Brain microvascular endothelial cell (primary cell): ENCODE data around the gene NXT1.
A peak's percentile ranks its signal among the peaks of the same experiment; 100 is the strongest.
"Not testable (repeated sequence)": the region's sequence is repeated elsewhere in the genome, so short reads cannot be mapped to it uniquely, and the experiment has no call there.

Source experiments
- DNase-seq: peaks from one replicate; pipeline ENCODE4 v3.0.0-alpha.2; 2020
- H3K27ac ChIP-seq: fragments of 250-450 bp; sonication (Bioruptor Pico); 2 replicates; pipeline ENCODE4 v1.5.1; 2020; ENCODE audit warnings: mild to moderate bottlenecking, moderate library complexity
- H3K27me3 ChIP-seq: fragments of 250-450 bp; sonication (Bioruptor Pico); replicated peaks from 2 replicates; pipeline ENCODE4 v1.5.1; 2020; ENCODE audit warnings: mild to moderate bottlenecking
- H3K36me3 ChIP-seq: fragments of 250-450 bp; sonication (Bioruptor Pico); replicated peaks from 2 replicates; pipeline ENCODE4 v1.5.1; 2020; ENCODE audit warnings: mild to moderate bottlenecking
- H3K4me3 ChIP-seq: 2 replicates; pipeline ENCODE4 v1.5.1; 2011; ENCODE audit warnings: low read depth, mild to moderate bottlenecking, control low read depth, low read length, moderate library complexity
- in situ Hi-C: cut with HindIII; loops from 2 replicates; pipeline ENCODE4 v1.10.0; 2017; ENCODE audit warnings: low sequenced_read_pairs, low pct_ligation_motif_present
- TF ChIP-seq, protein P1 (sequence below): IDR thresholded peaks from 2 replicates; pipeline ENCODE4 v1.5.1; 2011; ENCODE audit warnings: low read depth, mild to moderate bottlenecking, moderate library complexity, low read length, control low read depth, inconsistent platforms; ENCODE audit errors: missing control alignments

The NXT1 gene

DNA sequence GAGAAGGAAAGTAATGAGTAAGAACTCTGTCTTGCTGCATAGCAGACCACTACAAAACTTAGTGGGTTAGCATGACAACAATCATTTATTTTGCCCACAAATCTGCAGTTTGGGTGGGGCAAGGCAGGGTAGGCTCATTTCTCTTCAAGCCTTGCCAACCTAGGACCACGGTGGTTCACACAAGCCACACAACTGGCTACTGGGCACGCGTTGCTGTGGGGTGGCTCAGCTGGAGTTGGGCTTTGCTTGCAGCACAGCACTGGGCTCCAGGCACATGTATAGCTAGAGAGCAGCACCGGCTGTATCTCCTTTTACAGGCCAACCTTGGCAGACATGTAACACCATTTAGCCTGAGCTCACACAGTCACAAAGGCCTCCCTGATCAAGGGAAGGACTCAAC, 4.6 kb upstream of the NXT1 start:
- TF ChIP-seq, protein P1, sequence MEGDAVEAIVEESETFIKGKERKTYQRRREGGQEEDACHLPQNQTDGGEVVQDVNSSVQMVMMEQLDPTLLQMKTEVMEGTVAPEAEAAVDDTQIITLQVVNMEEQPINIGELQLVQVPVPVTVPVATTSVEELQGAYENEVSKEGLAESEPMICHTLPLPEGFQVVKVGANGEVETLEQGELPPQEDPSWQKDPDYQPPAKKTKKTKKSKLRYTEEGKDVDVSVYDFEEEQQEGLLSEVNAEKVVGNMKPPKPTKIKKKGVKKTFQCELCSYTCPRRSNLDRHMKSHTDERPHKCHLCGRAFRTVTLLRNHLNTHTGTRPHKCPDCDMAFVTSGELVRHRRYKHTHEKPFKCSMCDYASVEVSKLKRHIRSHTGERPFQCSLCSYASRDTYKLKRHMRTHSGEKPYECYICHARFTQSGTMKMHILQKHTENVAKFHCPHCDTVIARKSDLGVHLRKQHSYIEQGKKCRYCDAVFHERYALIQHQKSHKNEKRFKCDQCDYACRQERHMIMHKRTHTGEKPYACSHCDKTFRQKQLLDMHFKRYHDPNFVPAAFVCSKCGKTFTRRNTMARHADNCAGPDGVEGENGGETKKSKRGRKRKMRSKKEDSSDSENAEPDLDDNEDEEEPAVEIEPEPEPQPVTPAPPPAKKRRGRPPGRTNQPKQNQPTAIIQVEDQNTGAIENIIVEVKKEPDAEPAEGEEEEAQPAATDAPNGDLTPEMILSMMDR, result no peak
- H3K27me3 ChIP-seq, result no peaks in the 10 kb centered on the region
- in situ Hi-C loops, result loop anchor here (25.0 kb wide), 1 partner anchor 659 kb away; no protein-coding TSS in a partner anchor
- H3K27ac ChIP-seq, result no peak overlapping the region
- no peak for DNase-seq
- H3K4me3 ChIP-seq, result no peak overlapping the region
- no peaks in the 10 kb centered on the region for H3K36me3 ChIP-seq

DNA sequence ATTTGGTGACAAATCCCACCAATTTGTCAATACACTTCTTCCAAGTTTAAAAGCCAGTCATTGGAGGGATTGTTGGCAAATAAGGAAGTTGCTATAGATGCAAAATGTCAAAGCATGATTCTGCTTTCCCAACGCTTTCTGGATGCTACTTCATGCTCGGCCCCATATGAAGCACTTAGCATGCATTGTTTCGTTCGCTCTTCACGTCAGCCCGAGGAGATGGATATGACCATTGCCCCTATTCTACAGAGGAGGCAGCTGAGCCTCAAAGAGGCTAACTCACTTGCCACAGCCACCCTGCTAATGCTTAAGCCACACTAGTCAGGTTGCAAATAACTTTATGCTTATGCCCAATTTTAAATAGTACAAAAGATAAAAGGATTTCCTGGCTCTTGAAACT, 2.8 kb upstream of the NXT1 start:
- DNase-seq, result no peak
- H3K27ac ChIP-seq, result no peak overlapping the region
- TF ChIP-seq, protein P1, result no peak
- H3K27me3 ChIP-seq, result no peaks in the 10 kb centered on the region
- in situ Hi-C loops, result loop anchor here (25.0 kb wide), 1 partner anchor 660 kb away; no protein-coding TSS in a partner anchor
- no peaks in the 10 kb centered on the region for H3K36me3 ChIP-seq
- H3K4me3 ChIP-seq, result no peak overlapping the region

DNA sequence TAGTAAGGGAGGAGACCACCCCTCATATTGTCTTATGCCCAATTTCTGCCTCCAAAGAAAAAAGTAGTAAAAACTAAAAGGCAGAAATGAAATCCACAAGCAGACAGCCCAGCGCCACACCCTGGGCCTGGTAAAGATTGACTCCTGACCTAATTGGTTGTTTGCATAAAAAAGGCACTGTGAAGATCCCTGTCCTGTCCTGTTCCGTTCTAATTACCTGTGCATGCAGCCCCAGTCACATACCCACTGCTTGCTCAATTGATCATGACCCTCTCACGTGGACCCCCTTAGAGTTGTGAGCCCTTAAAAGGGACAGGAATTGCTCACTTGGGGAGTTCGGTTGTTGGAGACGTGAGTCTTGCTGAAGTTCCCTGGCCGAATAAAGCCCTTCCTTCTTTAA, 2.1 kb upstream of the NXT1 start:
- H3K27ac ChIP-seq, H3K27me3 ChIP-seq, H3K4me3 ChIP-seq, DNase-seq, H3K36me3 ChIP-seq: not testable (repeated sequence)
- in situ Hi-C loops, result loop anchor here (25.0 kb wide), 1 partner anchor 661 kb away; no protein-coding TSS in a partner anchor

DNA sequence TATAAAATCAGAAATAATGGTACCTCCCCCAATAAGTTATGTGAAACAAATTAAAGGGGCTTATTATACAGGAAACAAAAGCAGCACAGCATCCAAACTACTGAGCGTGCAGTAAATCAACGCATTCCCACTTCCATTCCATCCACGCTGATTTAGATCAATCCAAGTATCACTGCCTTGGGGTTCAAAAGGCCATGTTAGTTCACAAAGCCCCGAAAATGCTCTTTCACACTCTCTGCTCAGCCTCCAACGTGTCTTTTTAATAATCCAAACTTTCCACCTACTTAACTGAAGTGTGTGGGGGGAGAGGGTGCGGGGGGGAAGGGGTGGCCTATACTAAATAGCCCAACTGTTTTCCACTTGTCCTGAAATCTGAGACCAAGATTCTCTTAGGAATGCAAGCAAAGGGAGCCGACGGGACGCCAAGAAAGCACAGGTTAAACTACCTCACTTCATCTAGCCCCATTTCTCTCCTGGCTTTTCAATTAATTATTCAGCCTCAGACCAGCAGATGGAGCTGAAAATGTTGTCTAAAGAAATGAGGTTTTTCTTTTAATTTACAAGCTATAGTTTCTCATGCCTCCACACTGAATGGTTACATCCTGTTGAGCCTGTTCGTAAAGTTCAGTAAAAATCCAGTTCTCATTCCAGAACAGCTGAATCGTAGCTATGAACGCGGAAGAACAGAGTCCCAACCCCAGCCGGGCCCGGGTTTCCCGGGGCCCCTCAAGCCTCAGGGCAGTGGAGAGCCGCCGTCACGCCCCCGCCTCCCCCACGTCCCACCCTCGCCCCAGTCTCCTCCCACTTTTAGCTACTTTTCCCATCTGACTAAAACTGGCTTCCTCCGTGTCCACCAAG, 1.0 kb upstream of the NXT1 start:
- TF ChIP-seq, protein P1, result peak; percentile 45
- Histone ChIP-seq H3K27ac (peak overlapping the region; percentile 97), H3K36me3 (no peaks in the 10 kb centered on the region), H3K27me3 (no peaks in the 10 kb centered on the region), H3K4me3 (peak overlapping the region; percentile 90)
- in situ Hi-C loops, result loop anchor here (25.0 kb wide), 1 partner anchor 662 kb away; no protein-coding TSS in a partner anchor
- no peak for DNase-seq

DNA sequence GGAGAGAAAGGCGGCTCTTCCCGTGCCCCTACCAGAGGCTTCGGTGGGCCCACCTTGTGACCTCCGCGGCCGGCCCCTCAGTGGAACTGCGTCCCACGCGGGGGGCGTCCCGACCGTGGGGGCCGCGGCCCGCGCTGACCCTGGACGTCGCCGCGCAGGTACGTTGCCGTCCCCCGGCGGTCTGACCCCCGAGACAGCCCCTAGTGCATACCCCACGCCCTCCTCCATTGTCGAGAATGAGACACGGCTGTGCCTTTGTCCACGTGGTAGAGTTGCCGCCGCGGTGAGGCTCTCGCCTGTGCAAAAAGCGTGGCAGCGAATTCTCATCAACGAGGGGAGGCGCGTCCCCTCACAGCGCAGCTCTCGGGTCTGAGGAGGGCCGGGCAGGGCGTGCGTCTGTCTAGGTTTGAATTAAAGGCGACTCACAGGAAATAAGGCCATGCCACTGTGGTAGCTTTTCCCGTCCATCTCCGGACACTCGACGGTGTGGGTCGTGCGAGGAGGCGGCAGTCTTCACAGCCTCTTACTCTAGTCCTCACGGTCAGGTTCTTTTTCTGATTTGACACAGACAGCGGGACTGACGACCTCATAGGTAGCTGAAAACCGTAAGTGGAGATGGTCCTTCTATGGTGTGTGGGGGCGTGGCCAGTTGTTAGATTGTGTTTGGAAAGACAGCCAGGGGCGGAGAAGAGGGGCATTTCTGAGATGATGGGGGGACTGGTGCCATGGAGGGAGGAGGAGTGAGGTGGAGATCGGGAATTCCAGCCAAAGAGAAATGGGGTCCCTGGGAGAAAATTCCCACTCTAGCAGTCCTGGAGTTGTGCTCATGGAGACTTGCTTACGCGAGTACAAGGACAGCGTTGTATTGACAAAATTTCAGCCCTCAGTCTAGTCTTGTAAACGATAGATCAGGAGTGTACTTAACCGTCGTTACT, 580 bp downstream of the NXT1 start:
- TF ChIP-seq, protein P1, result no peak
- in situ Hi-C loops, result no loop called here
- DNase-seq, result peak; percentile 53
- Histone ChIP-seq H3K4me3 (peak overlapping the region; percentile 90), H3K27me3 (no peaks in the 10 kb centered on the region), H3K27ac (peak overlapping the region; percentile 97), H3K36me3 (peaks cover 10% of the 10 kb centered on the region)

DNA sequence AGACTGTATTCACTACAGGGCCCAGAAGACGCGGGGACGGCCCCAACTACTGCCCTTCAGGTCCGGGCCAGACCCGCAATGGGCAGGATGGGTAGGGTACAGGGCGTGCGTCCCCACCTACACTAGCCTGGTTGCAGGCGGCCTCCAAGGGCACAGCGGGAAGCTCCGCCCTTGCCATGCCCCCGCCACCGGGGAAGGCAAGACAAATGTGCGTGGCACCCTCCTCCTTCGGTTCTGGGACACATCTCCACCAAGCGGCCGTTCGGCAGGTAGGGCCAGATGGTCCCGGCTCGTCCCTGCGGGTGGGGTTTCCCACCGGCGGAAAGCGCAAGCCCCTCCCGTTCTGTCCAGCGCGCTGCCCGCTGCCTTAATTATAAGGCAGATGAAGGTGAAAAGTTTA, 5.6 kb downstream of the NXT1 start:
- in situ Hi-C loops, result no loop called here
- TF ChIP-seq, protein P1, result no peak
- no peak for DNase-seq
- H3K27ac ChIP-seq, result no peak overlapping the region
- H3K4me3 ChIP-seq, result no peak overlapping the region
- H3K27me3 ChIP-seq, result no peaks in the 10 kb centered on the region
- peaks cover 10% of the 10 kb centered on the region for H3K36me3 ChIP-seq
